Activated naive CD8-positive, alpha-beta T cell treated with anti-CD3 and anti-CD28 coated beads for 36 hours (primary cell): ENCODE results near the gene FCGR2B. TPM values are rescaled to one million over a fixed set of nuclear protein-coding genes. Genes with fewer than 3 reads are reported as not detected.
"Not testable (repeated sequence)": the region's sequence is repeated elsewhere in the genome, so short reads cannot be mapped to it uniquely, and the experiment has no call there.

Source experiments
- DNase-seq: peaks from one replicate; pipeline ENCODE4 v3.0.0; 2021
- H3K27ac Mint-ChIP-seq: one replicate; pipeline ENCODE4 v1.8.0; 2022; ENCODE audit warnings: mild to moderate bottlenecking, moderate library complexity, mixed read lengths
- H3K27me3 Mint-ChIP-seq: one replicate; pipeline ENCODE4 v1.8.0; 2022; ENCODE audit warnings: mild to moderate bottlenecking, mixed read lengths
- H3K36me3 Mint-ChIP-seq: one replicate; pipeline ENCODE4 v1.8.0; 2021; ENCODE audit warnings: mild to moderate bottlenecking, mixed read lengths
- H3K4me1 Mint-ChIP-seq: one replicate; pipeline ENCODE4 v1.8.0; 2021; ENCODE audit warnings: mixed read lengths
- H3K4me3 Mint-ChIP-seq: one replicate; pipeline ENCODE4 v1.8.0; 2022; ENCODE audit warnings: mild to moderate bottlenecking, moderate library complexity, mixed read lengths
- H3K9me3 Mint-ChIP-seq: one replicate; pipeline ENCODE4 v1.8.0; 2022; ENCODE audit warnings: mixed read lengths
- total RNA-seq, 2 experiments: library from RNA; stranded (reverse); gene quantifications; one replicate each; pipeline ENCODE4 v1.2.3, GENCODE V29; 2021

The FCGR2B gene
- under 1 TPM; 0.20 to 0.25 TPM for total RNA-seq

DNA sequence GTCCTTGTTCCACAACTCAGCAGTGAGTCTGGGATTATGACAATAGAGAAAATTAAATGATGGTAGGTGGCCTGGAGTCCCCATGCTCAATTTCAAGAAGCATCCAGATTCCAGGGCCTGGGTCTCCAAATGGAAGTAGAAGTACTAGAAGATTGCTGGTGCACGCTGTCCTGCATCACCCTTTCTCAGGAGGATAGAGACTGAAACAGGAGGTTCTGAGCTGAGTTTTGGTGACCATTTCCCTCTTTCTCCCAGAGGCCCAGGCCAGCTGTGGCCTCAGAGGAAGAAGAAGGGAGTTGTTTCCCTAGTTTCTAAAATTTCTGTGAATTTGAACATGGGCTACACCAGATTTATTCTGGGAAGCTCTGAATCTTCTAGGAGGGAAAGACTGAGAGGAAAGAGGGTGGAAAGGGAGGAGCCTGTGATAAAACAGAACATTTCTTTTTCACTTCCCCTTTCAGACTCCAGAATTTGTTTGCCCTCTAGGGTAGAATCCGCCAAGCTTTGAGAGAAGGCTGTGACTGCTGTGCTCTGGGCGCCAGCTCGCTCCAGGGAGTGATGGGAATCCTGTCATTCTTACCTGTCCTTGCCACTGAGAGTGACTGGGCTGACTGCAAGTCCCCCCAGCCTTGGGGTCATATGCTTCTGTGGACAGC lies at the start of gene FCGR2B:
Gene FCGR2B, plus strand, starts transcription at position 460 of the 656 bp plus-strand sequence. Its CDS starts 99 bp downstream, at position 559.
- H3K9me3 Mint-ChIP-seq, H3K4me3 Mint-ChIP-seq, H3K27ac Mint-ChIP-seq, H3K27me3 Mint-ChIP-seq, H3K4me1 Mint-ChIP-seq, H3K36me3 Mint-ChIP-seq, DNase-seq: not testable (repeated sequence)

DNA sequence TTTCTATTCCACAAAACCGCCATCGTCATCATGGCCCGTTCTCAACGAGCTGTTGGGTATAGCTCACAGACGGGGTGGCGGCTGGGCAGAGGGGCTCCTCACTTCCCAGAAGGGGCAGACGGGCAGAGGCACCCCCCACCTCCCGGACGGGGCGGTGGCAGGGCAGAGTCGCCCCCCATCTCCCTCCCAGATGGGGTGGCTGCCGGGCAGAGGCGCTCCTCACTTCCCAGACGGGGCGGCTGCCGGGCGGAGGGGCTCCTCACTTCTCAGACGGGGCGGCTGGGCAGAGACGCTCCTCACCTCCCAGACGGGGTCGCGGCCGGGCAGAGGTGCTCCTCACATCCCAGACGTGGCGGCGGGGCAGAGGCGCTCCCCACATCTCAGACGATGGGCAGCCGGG lies 46.5 kb upstream of the FCGR2B start:
- DNase-seq, H3K27me3 Mint-ChIP-seq, H3K27ac Mint-ChIP-seq, H3K9me3 Mint-ChIP-seq, H3K4me3 Mint-ChIP-seq, H3K36me3 Mint-ChIP-seq: not testable (repeated sequence)
- H3K4me1 Mint-ChIP-seq: peaks cover 18% of the 10 kb centered on the region

DNA sequence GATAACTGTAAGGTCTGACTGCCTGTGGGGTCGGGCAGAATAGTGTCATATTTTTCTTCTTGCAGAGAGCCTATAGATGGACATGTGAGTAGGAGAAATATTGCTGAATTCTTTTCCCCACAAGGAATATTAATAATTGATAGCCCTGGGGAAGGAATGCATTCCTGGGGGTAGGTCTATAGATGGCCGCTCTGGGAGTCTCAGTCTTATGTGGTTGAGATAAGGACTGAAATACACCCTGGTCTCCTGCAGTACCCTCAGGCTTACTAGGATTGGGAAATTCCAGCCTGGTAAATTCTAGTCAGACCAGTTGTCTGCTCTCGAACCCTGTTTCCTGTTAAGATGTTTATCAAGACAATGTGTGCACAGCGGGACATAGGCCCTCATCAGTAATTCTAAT lies 44.4 kb upstream of the FCGR2B start:
- not testable (repeated sequence) for H3K36me3 Mint-ChIP-seq, H3K4me3 Mint-ChIP-seq, H3K9me3 Mint-ChIP-seq, DNase-seq, H3K27ac Mint-ChIP-seq, H3K27me3 Mint-ChIP-seq
- H3K4me1 Mint-ChIP-seq: peaks cover 16% of the 10 kb centered on the region

- H3K9me3 Mint-ChIP-seq, H3K36me3 Mint-ChIP-seq, H3K27ac Mint-ChIP-seq, H3K27me3 Mint-ChIP-seq, DNase-seq: not testable (repeated sequence)
- Mint-ChIP-seq H3K4me1 (peaks cover 28% of the 10 kb centered on the region), H3K4me3 (peak overlapping the region; percentile 29)
Observed at GRCh38 chr1:161620399-161620798, 42.5 kb upstream of the FCGR2B start.

- not testable (repeated sequence) for H3K36me3 Mint-ChIP-seq, H3K9me3 Mint-ChIP-seq, H3K27me3 Mint-ChIP-seq
- DNase-seq: peak; percentile 78
- Mint-ChIP-seq H3K4me3 (peak overlapping the region; percentile 86), H3K27ac (peak overlapping the region; percentile 87), H3K4me1 (peaks cover 31% of the 10 kb centered on the region)
Observed at GRCh38 chr1:161621181-161622000, 41.6 kb upstream of the FCGR2B start.

GRCh38 chr1:161622054-161622453 lies 40.9 kb upstream of the FCGR2B start:
- H3K9me3 Mint-ChIP-seq, DNase-seq, H3K36me3 Mint-ChIP-seq, H3K27me3 Mint-ChIP-seq: not testable (repeated sequence)
- Mint-ChIP-seq H3K27ac (peak overlapping the region; percentile 12), H3K4me1 (peaks cover 36% of the 10 kb centered on the region), H3K4me3 (peak overlapping the region; percentile 86)

- Mint-ChIP-seq H3K27ac (peak overlapping the region; percentile 42), H3K4me3 (peak overlapping the region; percentile 67), H3K4me1 (peaks cover 36% of the 10 kb centered on the region)
- not testable (repeated sequence) for H3K36me3 Mint-ChIP-seq, H3K27me3 Mint-ChIP-seq, DNase-seq, H3K9me3 Mint-ChIP-seq
Observed at GRCh38 chr1:161623401-161624051, 39.4 kb upstream of the FCGR2B start.

GRCh38 chr1:161624605-161625004 lies 38.3 kb upstream of the FCGR2B start:
- not testable (repeated sequence) for H3K4me3 Mint-ChIP-seq, H3K27me3 Mint-ChIP-seq, DNase-seq, H3K36me3 Mint-ChIP-seq, H3K9me3 Mint-ChIP-seq, H3K27ac Mint-ChIP-seq
- H3K4me1 Mint-ChIP-seq: peaks cover 36% of the 10 kb centered on the region

GRCh38 chr1:161626445-161627146 lies 36.3 kb upstream of the FCGR2B start:
- H3K9me3 Mint-ChIP-seq, H3K27ac Mint-ChIP-seq, DNase-seq, H3K27me3 Mint-ChIP-seq, H3K36me3 Mint-ChIP-seq, H3K4me3 Mint-ChIP-seq: not testable (repeated sequence)
- peaks cover 30% of the 10 kb centered on the region for H3K4me1 Mint-ChIP-seq

GRCh38 chr1:161630128-161630742 lies 32.7 kb upstream of the FCGR2B start:
- H3K4me1 Mint-ChIP-seq, DNase-seq, H3K36me3 Mint-ChIP-seq, H3K9me3 Mint-ChIP-seq, H3K27ac Mint-ChIP-seq, H3K4me3 Mint-ChIP-seq, H3K27me3 Mint-ChIP-seq: not testable (repeated sequence)

DNA sequence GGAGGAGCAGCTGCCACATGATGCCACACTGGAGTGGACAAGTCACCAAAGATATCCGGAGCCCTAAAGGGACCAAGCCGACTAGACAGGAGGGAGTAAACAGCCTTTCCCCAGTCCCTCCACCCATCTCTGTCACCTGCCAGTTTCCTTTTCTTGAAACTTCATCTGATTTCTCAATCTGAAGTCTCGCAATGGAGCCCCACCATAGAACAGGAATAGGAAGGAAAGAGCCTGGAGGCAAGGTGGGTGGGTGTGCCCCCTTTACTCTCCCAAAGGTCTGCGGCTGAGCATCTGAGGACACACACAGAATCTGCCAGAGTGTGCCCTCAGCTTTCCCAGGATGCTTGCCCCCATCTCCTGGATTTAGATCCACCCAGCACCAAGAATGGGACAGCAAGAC lies 31.9 kb upstream of the FCGR2B start, which contains the start of gene FCGR3B:
Gene FCGR3B, minus strand, starts transcription at position 101 of the 400 bp plus-strand sequence. Its CDS starts 82 bp downstream, at position 19.
- Mint-ChIP-seq H3K36me3 (no peaks in the 10 kb centered on the region), H3K9me3 (peaks cover 2% of the 10 kb centered on the region), H3K4me3 (no peak within 1 kb of the TSS), H3K4me1 (peaks cover 9% of the 10 kb centered on the region), H3K27me3 (no peaks in the 10 kb centered on the region), H3K27ac (no peak within 1 kb of the TSS)
- DNase-seq: no peak

GRCh38 chr1:161634993-161635392 lies 27.9 kb upstream of the FCGR2B start:
- DNase-seq, H3K4me1 Mint-ChIP-seq: not testable (repeated sequence)

GRCh38 chr1:161636189-161636782 lies 26.7 kb upstream of the FCGR2B start:
- not testable (repeated sequence) for H3K36me3 Mint-ChIP-seq, H3K27me3 Mint-ChIP-seq, H3K9me3 Mint-ChIP-seq, H3K4me3 Mint-ChIP-seq, H3K4me1 Mint-ChIP-seq, DNase-seq
- peak overlapping the region; percentile 50 for H3K27ac Mint-ChIP-seq

More at GRCh38 chr1:161634993-161635392, 27.9 kb upstream of the FCGR2B start:
- not testable (repeated sequence) for H3K36me3 Mint-ChIP-seq, H3K9me3 Mint-ChIP-seq, H3K27ac Mint-ChIP-seq, H3K4me3 Mint-ChIP-seq, H3K27me3 Mint-ChIP-seq

DNA sequence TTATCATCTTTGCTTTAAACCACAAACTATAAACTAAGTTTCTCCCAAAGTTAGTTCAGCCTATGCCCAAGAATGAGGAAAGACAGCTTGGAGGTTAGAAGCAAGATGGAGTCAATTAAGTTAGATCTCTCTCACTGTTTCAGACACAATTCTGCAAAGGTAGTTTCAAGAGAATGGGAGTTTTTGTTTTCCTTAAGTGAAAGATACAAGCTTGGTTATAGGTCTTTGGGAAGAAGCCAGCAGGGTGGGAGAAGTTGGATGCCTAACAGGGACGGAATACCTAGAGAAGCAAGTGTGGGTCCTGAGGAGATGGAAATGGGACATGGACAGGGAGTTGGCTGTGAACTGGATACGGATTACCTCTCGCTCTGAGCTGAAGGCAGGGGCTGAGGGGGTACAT lies 26.0 kb upstream of the FCGR2B start:
- not testable (repeated sequence) for H3K9me3 Mint-ChIP-seq, H3K4me3 Mint-ChIP-seq, DNase-seq, H3K36me3 Mint-ChIP-seq, H3K27ac Mint-ChIP-seq, H3K27me3 Mint-ChIP-seq, H3K4me1 Mint-ChIP-seq
